NCI-H2171 (cell line): Measurements from ENCODE around the gene CCDC78.

Experiments
- DNase-seq: peaks from one replicate; lab custom pipeline; 2025; lab: John Stamatoyannopoulos, UW

The CCDC78 gene

DNA sequence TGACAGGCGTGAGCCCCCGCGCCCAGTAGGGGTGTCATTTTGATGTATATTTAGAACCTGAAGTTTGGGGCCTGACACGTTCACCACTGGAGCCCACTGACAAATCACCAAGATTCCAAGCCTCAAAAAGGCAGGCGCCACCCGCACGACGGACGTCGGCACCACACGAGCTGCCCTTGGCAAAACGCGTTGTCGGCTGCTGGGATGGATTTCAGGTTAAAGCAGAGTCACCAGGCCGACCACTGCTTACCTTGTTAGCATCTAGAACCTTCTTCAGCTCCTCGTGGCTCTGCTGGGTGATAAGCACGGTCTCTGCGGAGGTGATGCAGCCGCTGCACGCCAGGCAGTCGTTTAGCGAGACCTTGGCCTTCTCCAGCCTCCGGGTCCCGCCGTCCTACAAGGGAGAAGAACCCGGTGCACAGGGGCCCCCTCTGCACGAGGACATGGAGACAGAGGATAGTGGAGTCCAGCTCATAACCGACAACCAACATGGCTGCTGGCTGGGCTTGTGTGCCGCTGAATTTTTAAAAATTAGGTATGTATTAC, 10.8 kb upstream of the CCDC78 start:
- DNase-seq = no peak

DNA sequence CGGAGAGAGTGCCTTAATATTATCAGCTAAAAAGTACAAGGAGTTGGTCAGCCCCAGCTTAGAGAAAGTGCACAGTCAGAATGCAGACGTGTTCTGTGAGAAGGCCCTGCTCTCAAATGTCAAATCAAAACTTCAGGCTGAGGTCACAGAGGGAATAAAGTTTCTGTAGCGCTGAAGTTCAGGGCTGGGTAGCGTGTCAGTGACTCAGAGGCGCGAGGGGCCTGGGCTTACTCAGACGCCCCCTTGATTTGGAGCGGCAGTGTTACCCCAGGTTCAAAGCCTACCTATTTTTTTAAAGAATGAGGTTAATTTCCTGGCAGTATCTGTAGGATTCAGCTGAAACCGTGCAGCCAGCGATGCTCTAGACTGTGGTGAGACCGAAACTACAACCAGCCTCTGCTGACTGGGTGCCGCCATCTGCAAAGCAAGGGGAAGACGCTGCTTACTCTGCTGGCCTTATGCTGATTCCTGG, 9.8 kb upstream of the CCDC78 start:
- DNase-seq = no peak

DNA sequence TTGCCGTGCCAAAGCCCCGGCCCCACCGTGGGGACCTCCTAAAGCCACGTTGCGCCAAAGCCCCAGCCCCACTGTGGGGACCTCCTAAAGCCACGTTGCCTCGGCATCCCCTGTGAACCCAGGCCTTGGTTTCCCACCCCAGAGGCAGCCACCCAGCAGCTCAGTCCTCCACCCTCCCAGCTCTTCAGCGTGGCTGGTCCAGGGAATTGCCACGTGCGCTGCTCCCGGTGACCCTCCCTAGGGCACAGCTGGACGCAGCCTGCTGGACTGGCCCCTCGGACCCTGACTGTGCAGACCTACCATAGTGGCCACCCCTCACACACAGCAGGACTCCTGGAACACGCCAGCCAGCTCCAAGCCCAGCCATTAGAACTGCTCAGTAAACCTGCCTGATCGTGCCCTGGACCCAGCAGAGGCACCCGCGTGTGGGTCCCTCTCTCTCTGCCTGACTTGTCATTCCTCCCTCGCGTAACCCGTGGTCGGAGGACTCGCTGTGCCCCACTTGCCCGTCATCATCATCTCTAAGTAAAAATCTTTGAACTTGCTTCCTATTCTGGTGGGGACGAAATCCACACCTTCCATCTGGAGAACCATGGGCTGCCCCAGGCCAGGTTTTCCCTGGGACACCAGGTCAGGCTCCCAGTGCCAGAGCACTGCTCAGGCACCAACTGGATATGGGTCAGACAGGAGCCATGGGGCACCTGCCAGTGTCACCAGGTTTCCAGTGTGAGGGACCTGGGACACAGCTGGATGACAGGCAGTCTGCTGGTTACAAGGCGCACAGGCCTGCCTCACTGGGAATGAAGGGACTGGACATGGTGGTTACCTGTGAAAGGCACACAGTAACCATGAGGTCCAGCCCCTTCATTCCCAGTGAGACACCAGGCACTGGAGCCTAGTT, 9.0 kb upstream of the CCDC78 start:
- DNase-seq = no peak

DNA sequence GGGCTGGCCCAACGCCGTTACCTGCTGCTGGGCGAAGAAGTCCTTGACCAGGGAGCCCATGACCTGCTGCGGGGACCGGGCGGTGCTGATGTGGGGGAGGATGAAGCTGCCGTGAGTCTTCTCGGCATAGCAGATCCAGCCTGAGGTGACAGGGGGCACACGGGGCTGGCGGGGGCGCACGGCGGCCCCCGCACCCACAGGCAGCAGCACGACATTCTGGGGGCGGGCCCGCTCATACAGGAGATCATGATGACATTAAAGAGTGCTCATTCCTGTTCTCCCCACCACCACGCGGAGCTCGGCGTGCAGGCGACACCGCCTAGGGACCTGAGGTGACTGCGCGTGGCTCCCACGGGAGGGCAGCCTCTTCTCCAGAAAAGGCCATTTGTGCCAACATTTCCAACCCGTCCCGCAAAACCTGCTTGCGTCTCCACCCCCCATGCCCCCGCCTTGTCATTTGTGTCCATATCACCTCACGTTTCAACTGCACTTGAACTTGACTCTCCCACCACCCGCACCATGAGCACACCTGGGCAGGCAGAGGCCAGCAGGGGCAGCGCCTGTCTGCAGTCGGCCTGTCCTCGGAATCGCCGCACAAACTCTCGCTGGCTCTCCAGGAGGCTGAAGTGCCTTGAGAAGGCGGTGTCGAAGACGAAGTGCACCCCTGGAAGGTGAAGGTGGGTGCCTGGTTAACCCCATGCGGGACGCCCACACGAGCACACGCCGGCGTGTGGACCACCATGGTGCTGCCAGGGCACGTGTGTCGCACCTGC, 8.2 kb upstream of the CCDC78 start:
- no peak for DNase-seq

DNA sequence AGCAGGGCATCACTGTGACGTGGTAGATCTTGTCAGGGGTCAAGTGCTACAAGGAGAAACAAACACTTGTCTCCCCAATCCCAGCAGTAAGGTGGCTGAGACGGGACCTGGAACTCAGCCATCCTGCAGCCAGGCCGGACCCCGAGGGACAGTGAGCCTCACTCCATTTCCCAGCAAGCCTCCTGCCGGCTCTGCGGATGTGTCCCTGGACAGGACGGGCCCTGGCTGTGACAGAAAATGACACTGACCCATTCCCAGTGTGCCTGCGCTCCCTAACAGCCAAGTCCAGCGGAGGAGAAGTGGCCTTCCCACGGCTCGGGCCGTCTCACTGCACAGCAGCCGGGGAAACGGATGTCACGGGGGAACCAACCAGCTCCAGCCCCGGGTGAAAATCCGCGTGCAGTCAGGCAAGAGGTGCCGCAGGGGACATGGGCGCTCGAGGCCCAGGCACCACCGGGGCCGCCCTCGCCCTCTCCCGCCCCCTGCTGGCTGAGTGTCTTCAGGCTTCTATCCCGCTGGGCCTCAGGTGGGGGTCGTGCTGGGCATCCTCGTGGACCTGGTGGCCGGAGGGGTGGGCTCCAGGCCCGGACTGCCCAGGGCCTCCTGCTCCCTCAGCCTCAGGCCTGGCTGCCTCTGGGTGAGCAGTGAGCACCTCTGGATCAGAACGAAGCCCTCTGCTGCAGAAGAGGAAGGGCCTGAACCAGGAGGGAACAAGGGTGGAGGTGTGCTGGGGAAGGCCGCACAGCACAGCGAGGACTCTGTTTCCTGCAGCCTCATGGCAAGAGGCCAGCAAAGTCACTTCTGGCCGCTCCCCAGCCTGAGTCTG, 7.4 kb upstream of the CCDC78 start:
- no peak for DNase-seq

DNA sequence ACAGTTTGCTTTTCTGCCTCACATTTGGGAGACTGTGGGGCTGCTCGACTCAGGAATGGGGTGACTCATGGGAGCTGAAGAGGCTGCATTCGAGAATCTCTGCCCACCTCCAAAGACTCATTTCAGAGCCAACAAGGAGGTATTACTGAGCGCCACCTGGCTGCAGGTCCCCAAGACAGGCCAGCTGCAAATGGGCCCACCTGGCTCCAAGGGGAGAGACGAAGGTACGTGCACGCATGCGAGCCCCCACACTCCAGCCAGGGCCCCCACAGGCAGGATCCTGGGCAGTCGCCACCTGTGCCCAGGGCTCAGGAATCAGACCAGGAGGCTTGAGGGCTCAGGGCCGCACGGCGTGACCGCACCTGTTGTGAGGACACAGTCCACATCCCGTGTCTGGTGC, 6.7 kb upstream of the CCDC78 start:
- no peak for DNase-seq

DNA sequence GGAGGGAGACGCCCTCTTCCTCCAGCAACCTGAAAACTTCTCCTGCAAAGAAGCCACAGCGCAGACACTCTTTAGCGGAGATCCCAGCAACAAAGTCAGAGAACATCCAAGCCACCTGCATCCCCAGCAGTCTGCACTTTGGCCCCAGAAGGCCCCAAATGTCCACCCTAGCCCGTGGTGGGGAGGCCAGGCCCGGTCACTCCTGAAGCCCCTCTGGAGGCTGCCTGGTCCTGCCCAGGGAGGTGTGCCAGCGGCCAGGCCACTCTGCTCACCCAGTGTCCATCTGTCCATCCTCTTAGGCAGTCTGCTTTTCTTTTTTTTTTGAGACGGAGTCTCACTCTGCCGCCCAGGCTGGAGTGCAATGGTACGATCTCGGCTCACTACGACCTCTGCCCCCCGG, 6.1 kb upstream of the CCDC78 start:
- no peak for DNase-seq

DNA sequence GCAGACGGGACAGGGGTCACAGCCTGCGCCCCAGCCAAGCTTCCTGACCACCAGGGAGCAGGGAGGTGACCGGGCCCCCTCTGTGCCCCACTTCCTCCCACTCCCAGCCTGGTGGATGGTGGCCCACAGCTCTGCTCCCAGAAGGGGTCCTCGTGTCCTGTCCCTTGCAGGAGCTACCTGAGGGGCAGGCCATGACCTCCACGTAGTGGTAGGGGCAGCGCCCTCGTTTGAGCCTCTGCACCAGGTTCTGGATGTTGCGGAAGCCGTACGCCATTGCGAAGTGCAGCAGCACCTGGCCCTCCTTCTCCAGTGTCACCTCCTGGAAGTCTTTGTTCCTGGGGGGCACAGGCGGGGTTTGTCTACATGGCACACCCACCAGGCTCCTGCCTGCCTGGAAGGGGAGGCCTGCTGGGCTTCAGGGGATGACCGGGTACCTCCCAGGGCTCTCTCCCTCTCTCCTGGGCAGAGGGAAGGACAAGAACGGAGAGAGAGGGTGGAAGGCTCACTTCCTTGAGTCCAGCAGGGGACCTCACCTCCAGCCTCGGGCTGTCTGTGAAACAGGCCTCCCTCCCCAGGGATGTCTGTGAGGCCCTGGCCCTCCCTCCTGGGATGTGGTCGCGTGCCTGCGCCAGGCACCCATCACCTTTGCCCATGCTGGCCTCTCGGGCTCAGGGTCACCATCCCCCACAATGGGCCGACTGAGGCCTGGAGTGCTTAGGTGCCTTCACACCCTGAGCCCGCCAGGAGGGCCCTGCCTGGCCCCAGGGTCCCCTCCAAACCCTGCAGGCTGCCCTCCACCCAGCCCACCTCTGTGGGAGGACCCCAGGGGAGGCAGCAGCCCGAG, 4.6 kb upstream of the CCDC78 start:
- no peak for DNase-seq

DNA sequence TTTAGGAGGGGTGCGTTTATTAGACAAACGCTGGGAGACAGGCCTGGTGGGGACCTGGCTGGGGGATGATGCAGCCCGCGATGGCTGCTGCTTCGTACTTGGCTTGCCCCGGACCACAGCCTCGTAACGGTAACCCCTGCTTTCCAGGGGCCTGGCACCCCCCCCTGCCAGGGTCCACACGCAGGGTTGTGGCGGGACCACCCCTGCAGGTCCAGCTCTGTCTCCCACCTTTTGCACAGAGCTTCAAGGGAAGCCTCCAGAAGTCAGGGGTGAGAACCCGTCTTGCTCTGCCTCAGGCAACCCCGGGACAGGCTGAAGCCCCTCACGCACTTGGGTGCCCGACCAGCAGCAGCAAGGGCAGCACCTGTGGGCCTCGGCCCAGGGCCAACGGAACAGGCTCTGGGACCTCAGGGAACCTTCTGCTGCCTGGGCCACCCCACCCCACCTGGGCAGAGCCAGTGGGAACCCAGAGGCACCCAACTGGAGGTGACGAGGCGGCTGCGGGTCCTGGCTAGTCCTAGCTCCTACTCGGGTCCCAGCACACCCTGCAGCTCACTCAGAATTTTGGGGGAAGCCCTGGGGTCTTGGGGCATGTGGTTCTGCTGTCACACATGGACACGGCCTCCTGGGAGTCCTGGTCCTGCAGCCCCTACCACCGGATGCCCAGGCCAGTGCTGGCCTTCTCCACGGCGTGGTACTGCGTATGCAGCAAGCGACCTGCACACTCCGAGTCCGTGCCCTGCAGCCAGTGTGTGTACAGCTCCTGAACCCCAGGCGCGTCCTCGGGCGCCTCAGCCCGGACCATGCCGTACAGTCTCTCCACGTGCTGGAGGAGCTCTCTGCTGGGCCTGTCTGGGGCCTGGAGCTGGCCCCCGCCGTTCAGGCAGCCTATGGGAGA, 3.8 kb upstream of the CCDC78 start:
- no peak for DNase-seq

DNA sequence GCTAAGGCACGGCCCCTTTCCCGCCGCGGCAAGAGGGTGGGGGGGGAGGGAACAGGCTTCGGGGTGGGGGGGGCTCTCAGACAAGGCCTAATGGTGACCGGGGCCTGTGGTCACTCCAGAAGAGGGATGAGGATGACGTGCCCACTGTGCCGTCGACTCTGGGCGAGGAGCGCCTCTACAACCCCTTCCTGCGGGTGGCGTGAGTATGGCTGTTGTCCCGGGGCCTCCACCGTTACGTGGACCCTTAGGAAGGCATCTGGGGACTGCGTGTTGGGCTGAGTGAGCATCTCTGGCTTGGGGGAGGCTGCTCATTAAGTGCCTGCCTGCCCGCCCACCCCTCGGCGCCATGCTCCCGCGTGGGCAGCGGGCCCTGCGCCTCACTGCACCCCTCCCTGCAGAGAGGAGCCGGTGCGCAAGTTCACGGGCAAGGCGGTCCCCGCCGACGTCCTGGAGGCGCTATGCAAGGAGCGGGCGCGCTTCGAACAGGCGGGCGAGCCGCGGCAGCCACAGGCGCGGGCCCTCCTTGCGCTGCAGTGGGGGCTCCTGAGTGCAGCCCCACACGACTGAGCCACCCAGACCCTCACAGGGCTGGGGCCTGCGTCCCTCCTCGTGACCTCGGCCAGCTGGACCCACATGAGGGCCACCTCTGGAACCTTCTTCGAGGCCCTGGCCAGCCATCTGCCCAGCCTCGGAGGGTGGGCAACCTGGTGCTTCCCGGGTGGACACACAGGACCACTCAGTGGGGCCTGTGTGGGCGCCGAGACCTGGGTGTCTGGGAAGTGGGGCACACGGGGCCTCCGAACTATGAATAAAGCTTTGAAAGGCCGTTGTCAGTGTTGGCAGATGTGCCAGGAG, 2.9 kb upstream of the CCDC78 start:
- no peak for DNase-seq

DNA sequence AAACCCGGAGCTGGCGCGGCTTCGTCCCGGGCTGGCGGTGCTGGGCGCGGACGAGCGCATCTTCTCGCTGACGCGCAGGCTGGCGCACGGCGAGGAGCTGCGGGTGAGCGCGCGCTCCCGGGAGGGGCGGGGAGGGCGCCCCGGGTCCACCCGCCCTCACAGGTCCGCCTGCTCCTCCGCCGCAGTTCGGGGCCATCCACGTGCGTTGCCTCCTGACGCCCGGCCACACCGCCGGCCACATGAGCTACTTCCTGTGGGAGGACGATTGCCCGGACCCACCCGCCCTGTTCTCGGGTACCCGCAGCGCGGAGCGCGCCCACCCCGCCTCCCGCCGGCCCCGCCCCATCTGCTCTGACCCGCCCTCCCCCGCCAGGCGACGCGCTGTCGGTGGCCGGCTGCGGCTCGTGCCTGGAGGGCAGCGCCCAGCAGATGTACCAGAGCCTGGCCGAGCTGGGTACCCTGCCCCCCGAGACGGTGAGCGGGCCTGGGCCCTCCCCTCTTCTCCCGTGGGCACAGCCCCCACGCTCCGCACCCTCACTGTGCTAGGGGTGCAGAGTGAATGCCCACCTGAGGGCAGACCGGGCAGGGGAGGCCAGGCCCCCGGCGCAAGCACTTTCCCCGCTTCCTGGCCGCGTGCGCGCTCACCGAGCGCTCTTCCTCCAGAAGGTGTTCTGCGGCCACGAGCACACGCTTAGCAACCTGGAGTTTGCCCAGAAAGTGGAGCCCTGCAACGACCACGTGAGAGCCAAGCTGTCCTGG, 2.1 kb upstream of the CCDC78 start:
- peak; percentile 65 for DNase-seq

DNA sequence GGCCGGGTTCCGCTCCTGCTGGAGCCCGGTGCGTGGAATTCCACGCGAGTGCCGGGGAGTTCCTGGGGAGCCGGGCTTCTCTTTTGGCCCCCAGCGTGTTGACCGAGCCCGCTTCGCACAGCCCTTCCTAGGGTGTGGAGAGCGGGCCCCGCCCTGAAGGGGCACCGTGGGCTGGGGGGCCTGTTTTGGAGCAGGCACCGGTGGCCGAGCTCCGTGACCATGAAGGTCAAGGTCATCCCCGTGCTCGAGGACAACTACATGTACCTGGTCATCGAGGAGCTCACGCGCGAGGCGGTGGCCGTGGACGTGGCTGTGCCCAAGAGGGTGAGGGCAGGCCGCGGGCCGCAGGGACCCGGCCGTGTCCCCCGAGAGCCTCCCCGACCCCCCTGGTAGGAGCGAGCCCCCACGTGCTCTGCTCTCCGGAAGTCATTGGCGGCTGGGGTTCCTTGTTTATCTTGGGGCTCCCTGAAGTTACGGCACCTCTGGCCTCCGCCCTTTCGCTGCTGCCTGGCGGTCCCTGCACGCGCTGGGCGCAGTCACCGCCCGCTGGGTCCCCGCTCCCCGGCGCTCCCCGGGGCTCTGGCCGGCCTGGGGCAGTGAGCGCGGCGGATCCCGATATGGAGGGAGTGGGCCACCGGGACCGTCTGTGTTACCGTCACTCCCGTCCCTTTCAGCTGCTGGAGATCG, 1.2 kb upstream of the CCDC78 start:
- DNase-seq = no peak

DNA sequence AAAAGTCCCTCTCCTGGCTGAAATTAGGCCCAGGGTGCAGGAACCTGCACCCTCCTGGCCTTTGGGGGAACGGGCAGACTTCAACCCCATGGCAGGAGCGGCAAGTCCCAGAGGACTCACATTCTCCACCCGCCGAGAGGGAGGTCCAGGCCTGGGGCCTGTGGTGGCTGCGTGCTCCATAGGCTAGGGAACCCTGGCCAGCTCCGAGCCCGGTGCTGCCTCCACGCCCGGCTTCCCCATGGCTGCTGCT, 130 bp downstream of the CCDC78 start:
- no peak for DNase-seq

DNA sequence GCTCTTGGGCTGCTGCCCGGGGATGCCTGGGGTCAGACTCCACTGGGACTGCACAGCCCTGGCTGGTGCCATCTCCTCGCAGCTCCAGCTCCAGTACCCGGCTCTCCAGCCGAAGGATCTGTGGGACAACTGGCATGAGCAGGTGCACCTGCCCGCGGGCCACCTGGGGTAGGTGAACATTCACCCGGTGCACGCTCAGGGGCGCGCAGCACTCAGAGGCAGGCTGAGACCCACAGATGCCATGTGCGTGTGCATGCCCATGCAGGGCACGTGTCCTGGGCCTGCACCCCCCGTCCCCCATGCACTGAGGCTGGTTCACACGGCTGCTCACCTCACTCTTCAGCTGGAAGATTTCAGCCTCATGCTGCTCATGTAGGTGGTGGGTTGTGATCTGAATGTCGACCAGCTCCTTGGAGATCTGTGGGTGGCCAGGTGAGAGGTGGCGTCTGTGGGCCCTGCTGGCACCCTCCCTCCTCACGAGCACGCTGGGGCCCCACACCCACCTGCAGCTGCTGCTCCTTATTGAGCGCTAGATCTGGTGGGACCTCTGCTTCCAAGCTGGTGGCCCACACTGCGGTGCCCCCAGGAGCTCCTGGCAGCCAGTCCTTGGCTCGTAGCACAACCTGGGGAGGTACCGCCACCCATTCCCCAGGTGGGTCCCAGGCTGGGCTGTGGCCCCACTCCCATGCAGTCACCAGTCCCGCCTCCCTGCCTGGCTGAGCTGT, 618 bp downstream of the CCDC78 start:
- peak; percentile 41 for DNase-seq

DNA sequence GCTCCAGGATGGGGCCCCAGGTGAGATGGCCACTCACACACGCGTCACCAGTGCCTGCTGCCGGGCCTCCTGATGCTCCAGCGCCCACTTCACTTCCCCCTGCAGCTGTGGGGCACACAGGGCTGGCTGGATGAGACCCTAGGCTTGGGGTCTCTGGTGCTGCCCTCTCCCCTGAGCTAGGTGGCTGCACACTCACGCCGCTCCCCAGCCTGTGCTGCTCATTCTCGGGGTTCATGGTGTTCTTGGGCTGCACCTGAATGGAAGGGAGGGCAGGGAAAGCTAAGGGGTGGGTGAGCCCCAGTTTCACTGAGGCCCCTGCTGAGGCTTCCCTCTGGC, 1.2 kb downstream of the CCDC78 start:
- no peak for DNase-seq

DNA sequence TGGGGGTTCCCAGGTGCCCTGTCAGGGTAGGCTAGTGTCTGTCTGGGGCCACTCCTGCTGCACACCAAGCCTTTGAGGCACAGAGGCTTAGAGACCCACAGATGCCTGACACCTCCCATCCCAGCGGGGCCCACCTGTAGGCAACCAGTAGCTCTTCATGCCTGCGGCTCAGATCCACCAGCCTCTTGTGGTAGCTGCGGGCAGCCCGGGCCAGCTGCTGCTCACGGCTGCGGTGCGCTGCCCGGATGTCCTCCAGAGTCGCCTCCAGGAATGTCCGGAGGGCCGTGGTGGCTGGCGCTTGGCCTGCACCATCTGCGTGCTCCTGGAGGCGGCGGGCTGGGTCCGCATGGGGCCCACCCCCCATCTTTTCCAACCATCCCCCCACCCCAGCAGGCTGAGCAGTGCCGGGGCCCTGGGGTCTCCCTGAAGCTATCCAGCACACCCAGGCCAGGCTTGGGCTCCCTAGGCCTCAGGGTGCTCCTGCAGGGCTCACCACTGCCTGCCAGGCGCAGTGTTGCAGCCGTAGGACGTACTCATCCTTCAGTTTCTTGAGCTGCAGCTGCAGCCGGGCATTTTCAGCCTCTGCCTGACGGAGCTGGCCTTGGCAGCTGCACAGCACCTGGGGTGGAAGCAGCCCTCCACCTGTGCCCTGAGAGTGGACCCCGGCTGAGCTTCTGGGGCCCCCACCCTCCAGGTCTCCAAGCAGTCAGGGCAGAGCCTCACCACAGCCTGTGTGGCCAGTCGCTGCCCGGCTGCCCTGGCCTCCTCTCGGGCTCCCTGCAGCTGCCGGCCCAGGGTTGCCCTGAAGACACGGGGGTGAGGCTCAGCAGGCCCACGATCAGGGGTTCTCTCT, 1.8 kb downstream of the CCDC78 start:
- DNase-seq = no peak

DNA sequence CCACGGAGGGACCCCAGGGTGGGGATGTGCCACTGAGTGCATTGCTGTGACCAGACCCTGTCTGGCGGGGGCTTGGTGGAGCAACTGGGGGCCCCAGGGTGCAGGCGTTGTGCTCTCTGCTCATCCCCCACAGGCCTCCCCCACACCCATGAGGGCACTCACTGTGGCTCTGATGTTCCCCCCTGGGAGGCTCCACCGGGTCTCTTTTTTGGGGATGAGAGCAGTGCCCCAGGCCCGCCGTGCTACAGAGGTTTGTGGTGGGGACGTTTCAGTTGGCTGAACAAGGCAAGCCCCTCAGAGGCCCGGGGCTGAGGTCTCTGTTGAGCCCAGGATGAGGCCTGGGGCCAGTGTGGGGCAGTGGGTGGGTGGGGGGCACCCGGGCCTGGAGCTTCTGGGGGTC, 2.5 kb downstream of the CCDC78 start:
- DNase-seq = no peak
